HG02884 (cell line): ENCODE results near the gene GINM1.

ENCODE experiments used
- ATAC-seq: cut with Tn5 transposase; IDR thresholded peaks from one replicate; pipeline ENCODE4 v1.9.1; 2021; ENCODE audit warnings: mild to moderate bottlenecking, moderate library complexity; ENCODE audit not compliant: unreplicated experiment

The GINM1 gene

GRCh38 chr6:149592983-149593382, 26.8 kb downstream of the GINM1 start:
- no peak for ATAC-seq

GRCh38 chr6:149593408-149593807, 27.2 kb downstream of the GINM1 start:
- no peak for ATAC-seq

- ATAC-seq = no peak
Observed at GRCh38 chr6:149600508-149600907, 34.3 kb downstream of the GINM1 start.

- ATAC-seq = no peak
Observed at GRCh38 chr6:149608381-149608982, 42.3 kb downstream of the GINM1 start.

GRCh38 chr6:149614337-149614736, 48.2 kb downstream of the GINM1 start:
- ATAC-seq = no peak

- no peak for ATAC-seq
Observed at GRCh38 chr6:149615805-149616204, 49.6 kb downstream of the GINM1 start.

GRCh38 chr6:149627672-149628071, 61.5 kb downstream of the GINM1 start:
- no peak for ATAC-seq

- ATAC-seq = peak; percentile 91
Observed at GRCh38 chr6:149628875-149629510, 62.8 kb downstream of the GINM1 start.

GRCh38 chr6:149634315-149634714, 68.1 kb downstream of the GINM1 start:
- no peak for ATAC-seq

GRCh38 chr6:149636124-149636523, 69.9 kb downstream of the GINM1 start:
- no peak for ATAC-seq
